SK-N-SH treated with all-trans-retinoic acid at 6 μM for 48 hours (cell line): ENCODE results near the gene CRELD1.
"Not testable (repeated sequence)": the region's sequence is repeated elsewhere in the genome, so short reads cannot be mapped to it uniquely, and the experiment has no call there.

Experiments
- ATAC-seq: fragments of 200-7000 bp; cut with Tn5 transposase; 3 replicates; pipeline ENCODE4 v1.9.1; 2020; ENCODE audit warnings: mild to moderate bottlenecking, moderate library complexity
- ARNTL ChIP-seq: fragments of 450-650 bp; formaldehyde crosslinking; IDR thresholded peaks from 2 replicates; pipeline ENCODE4 v1.5.0; 2020; ENCODE audit warnings: low read depth, mild to moderate bottlenecking, moderate library complexity, borderline replicate concordance
- BACH2 ChIP-seq: fragments of 250-450 bp; sonication (Bioruptor Pico); IDR thresholded peaks from 2 replicates; pipeline ENCODE4 v1.9.0; 2021; ENCODE audit warnings: mild to moderate bottlenecking, borderline replicate concordance
- CSDC2 ChIP-seq: fragments of 250-450 bp; sonication (Bioruptor Pico); IDR thresholded peaks from 2 replicates; pipeline ENCODE4 v1.5.0; 2020; ENCODE audit warnings: mild to moderate bottlenecking, moderate library complexity
- GLIS3 ChIP-seq: fragments of 250-450 bp; sonication (Bioruptor Pico); IDR thresholded peaks from 2 replicates; pipeline ENCODE4 v1.5.0; 2020; ENCODE audit warnings: mild to moderate bottlenecking, moderate library complexity
- OSR1 ChIP-seq: fragments of 250-450 bp; sonication (Bioruptor Pico); IDR thresholded peaks from 2 replicates; pipeline ENCODE4 v1.8.0; 2022; ENCODE audit warnings: moderate library complexity, mild to moderate bottlenecking, inconsistent platforms
- PPARA ChIP-seq: fragments of 250-450 bp; sonication (Bioruptor Pico); IDR thresholded peaks from 2 replicates; pipeline ENCODE4 v1.5.0; 2020; ENCODE audit warnings: mild to moderate bottlenecking, borderline replicate concordance
- RARB ChIP-seq: fragments of 250-450 bp; sonication (Bioruptor Pico); IDR thresholded peaks from 2 replicates; pipeline ENCODE4 v1.8.0; 2021; ENCODE audit warnings: mild to moderate bottlenecking, moderate library complexity
- SNAI2 ChIP-seq: fragments of 250-450 bp; sonication (Bioruptor Pico); IDR thresholded peaks from 2 replicates; pipeline ENCODE4 v1.5.0; 2020; ENCODE audit warnings: mild to moderate bottlenecking, moderate library complexity
- TCF4 ChIP-seq: fragments of 250-450 bp; sonication (Bioruptor Pico); IDR thresholded peaks from 2 replicates; pipeline ENCODE4 v1.8.0; 2021; ENCODE audit warnings: mild to moderate bottlenecking, moderate library complexity, borderline replicate concordance
- TOX ChIP-seq: fragments of 250-450 bp; sonication (Bioruptor Pico); IDR thresholded peaks from 2 replicates; pipeline ENCODE4 v1.8.0; 2021; ENCODE audit warnings: mild to moderate bottlenecking, moderate library complexity, borderline replicate concordance
- ZC3H10 ChIP-seq: fragments of 250-450 bp; sonication (Bioruptor Pico); IDR thresholded peaks from 2 replicates; pipeline ENCODE4 v1.5.1; 2021; ENCODE audit warnings: mild to moderate bottlenecking, moderate library complexity
- ZFP30 ChIP-seq: fragments of 450-650 bp; formaldehyde crosslinking; IDR thresholded peaks from 2 replicates; pipeline ENCODE4 v1.5.0; 2022; ENCODE audit warnings: mild to moderate bottlenecking, moderate library complexity
- ZNF8 ChIP-seq: fragments of 450-650 bp; formaldehyde crosslinking; IDR thresholded peaks from 2 replicates; pipeline ENCODE4 v1.5.0; 2020; ENCODE audit warnings: mild to moderate bottlenecking, moderate library complexity
- TF ChIP-seq, protein P1 (sequence below): fragments of 250-450 bp; sonication (Bioruptor Pico); IDR thresholded peaks from 2 replicates; pipeline ENCODE4 v1.8.0; 2020; ENCODE audit warnings: mild to moderate bottlenecking, moderate library complexity, borderline replicate concordance
- TF ChIP-seq, protein P2 (sequence below): fragments of 250-450 bp; sonication (Bioruptor Pico); IDR thresholded peaks from 2 replicates; pipeline ENCODE4 v1.8.0; 2021; ENCODE audit warnings: low read depth, mild to moderate bottlenecking, moderate library complexity, borderline replicate concordance
- TF ChIP-seq, protein P3 (sequence below): fragments of 250-450 bp; sonication (Bioruptor Pico); IDR thresholded peaks from 2 replicates; pipeline ENCODE4 v1.5.0; 2020; ENCODE audit warnings: mild to moderate bottlenecking, moderate library complexity
- TF ChIP-seq, protein P4 (sequence below): fragments of 250-450 bp; sonication (Bioruptor Pico); IDR thresholded peaks from 2 replicates; pipeline ENCODE4 v1.5.1; 2021; ENCODE audit warnings: mild to moderate bottlenecking, moderate library complexity

CRELD1 gene

DNA sequence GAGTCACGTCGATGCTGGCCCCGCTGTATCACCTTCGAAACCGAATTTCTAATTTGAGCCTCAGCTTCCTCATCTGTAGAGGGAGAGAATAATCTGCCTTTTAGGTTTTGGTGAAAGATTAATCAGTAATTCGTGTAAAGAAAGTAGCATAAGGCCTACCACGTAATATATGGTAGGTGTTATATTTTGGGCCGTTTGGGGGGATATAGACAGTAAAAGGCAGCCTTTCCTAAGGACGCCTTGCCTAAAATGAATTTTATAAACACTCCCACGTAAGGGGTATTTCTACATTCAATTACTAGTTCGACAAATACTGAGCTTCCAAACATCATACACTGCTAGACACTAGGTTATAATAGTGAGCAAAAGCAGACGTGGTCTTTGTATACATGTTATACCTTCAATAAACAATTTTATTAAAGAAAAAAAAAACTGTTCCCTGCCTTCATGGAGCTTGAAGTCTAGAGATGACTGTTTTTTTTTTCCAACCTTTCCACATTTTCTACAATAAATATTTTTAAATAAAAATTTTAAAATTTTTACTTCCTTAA is 42.5 kb upstream of the CRELD1 start (continued):
- TF ChIP-seq, protein P1, sequence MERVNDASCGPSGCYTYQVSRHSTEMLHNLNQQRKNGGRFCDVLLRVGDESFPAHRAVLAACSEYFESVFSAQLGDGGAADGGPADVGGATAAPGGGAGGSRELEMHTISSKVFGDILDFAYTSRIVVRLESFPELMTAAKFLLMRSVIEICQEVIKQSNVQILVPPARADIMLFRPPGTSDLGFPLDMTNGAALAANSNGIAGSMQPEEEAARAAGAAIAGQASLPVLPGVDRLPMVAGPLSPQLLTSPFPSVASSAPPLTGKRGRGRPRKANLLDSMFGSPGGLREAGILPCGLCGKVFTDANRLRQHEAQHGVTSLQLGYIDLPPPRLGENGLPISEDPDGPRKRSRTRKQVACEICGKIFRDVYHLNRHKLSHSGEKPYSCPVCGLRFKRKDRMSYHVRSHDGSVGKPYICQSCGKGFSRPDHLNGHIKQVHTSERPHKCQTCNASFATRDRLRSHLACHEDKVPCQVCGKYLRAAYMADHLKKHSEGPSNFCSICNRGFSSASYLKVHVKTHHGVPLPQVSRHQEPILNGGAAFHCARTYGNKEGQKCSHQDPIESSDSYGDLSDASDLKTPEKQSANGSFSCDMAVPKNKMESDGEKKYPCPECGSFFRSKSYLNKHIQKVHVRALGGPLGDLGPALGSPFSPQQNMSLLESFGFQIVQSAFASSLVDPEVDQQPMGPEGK (CRISPR knock-in tag) = no peak
- TF ChIP-seq BACH2 (CRISPR knock-in tag) = no peak
- TF ChIP-seq RARB (CRISPR knock-in tag) = no peak
- TF ChIP-seq, protein P2, sequence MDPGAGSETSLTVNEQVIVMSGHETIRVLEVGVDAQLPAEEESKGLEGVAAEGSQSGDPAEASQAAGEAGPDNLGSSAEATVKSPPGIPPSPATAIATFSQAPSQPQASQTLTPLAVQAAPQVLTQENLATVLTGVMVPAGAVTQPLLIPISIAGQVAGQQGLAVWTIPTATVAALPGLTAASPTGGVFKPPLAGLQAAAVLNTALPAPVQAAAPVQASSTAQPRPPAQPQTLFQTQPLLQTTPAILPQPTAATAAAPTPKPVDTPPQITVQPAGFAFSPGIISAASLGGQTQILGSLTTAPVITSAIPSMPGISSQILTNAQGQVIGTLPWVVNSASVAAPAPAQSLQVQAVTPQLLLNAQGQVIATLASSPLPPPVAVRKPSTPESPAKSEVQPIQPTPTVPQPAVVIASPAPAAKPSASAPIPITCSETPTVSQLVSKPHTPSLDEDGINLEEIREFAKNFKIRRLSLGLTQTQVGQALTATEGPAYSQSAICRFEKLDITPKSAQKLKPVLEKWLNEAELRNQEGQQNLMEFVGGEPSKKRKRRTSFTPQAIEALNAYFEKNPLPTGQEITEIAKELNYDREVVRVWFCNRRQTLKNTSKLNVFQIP (CRISPR knock-in tag) = no peak
- TF ChIP-seq OSR1 = no peak

DNA sequence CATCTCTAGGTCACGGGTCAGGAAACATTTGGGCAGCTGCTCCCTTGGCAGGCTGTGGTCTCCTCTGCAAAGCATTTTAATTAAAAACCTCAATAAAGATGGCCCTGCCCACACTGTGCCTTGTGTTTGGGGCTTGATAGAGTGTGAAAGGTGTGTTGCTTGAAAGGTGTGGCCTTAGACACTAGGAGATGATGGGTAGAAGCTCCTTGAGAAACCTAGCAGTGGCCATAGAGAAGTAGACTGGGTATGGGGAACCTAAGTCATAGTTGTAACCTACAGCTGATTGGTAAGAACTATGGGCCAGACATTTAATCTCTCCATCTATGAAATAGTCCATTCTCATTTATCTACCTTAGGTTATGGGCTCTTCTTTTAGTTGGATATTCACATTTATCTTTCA is 39.9 kb upstream of the CRELD1 start:
- TF ChIP-seq ZC3H10 = no peak
- TF ChIP-seq OSR1 = no peak
- TF ChIP-seq, protein P1 (CRISPR knock-in tag) = no peak
- TF ChIP-seq RARB (CRISPR knock-in tag) = no peak
- TF ChIP-seq, all 23 proteins: peak for 0
- ATAC-seq = no peak

DNA sequence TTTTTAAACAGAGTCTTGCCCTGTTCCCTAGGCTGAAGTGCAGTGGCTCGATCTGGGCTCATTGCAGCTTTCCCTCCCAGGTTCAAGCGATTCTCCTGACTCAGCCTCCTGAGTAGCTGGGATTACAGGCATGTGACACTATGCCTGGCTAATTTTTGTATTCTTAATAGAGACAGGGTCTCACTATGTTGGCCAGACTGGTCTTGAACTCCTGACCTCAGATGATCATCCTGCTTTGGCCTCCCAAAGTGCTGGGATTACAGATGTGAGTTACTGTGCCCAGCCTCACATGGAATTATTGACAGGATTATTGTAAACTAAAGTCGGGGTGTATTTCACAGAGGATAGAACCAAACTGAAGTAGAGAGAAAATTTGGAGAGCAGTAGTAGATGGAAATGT is 37.9 kb upstream of the CRELD1 start:
- ATAC-seq = not testable (repeated sequence)

DNA sequence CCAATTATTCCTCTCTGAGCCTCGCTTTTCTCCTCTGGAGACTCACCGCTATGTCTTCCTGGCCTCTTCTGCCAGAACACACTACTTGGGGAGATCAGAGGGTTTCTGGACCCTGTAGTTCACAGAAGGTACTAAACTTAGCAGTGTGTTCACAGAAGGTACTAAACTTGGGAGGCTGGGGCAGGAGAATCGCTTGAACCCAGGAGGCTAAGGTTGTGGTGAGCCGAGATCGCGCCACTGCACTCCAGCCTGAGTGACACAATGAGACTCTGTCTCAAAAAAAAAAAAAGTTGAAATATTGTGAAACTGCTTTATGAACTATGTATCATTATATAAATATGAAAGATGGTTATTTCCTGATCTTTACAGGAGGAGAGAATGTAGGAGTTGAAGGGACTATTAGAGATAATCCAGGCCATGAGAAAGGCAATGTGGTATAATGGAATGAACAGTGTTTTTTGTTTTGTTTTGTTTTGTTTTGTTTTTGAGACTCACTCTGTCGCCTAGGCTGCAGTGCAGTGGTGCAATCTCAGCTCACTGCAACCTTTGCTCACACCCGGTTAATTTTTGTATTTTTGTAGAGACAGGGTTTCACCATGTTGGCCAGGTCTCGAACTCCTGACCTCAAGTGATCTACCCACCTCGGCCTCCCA is 36.8 kb upstream of the CRELD1 start:
- ATAC-seq = not testable (repeated sequence)

DNA sequence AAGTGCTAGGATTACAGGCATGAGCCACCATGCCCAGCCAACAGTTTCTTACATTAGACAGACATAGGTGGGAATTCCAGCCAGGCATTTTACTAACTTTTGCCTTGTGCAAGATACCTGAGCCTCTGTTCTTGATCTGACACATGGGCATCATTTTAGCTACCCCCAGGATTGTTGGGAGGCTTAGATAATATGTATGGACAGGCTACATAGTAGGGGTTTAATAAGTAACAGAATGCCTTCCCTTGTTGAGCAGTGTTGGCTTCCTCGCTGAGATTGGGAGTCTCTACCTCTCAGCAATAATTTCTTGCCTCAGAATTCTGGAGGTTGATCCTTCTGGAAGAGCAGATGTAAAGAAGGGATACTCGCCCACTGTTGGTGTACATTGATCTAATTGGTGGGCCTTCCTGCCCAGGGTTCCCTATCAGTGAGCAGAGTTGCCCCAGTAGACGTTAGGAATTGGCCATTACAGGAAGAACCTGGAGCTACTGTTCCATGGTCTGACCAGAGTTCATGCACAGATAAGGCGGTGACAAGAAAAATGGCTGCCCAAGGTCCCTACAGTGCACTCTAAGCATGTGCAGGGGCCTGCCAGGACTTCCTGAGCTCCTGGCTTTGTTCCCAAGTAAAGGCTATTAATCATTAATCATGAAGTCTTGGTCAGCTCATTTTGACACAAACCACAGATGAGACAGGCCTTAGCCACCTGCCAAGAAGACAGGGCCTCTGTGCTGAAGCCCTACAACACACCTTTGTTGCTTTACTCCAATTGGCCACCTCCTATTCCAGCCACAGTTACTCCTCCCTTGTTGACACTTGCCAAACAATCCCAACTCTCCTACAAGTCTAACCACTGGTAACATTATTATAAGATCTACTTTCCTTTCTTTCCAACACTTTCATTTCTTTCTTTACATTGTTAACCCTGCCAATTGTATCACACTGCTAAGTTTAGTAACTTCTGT is 35.9 kb upstream of the CRELD1 start:
- ATAC-seq = peak; percentile 68
- TF ChIP-seq SNAI2 (CRISPR knock-in tag) (no peak), ZFP30 (CRISPR knock-in tag) (no peak), BACH2 (CRISPR knock-in tag) (no peak), ARNTL (CRISPR knock-in tag) (no peak), PPARA (CRISPR knock-in tag) (no peak), ZNF8 (no peak), TCF4 (CRISPR knock-in tag) (no peak), CSDC2 (no peak), OSR1 (no peak), TOX (CRISPR knock-in tag) (no peak), RARB (CRISPR knock-in tag) (no peak), GLIS3 (no peak)
- TF ChIP-seq, protein P3, sequence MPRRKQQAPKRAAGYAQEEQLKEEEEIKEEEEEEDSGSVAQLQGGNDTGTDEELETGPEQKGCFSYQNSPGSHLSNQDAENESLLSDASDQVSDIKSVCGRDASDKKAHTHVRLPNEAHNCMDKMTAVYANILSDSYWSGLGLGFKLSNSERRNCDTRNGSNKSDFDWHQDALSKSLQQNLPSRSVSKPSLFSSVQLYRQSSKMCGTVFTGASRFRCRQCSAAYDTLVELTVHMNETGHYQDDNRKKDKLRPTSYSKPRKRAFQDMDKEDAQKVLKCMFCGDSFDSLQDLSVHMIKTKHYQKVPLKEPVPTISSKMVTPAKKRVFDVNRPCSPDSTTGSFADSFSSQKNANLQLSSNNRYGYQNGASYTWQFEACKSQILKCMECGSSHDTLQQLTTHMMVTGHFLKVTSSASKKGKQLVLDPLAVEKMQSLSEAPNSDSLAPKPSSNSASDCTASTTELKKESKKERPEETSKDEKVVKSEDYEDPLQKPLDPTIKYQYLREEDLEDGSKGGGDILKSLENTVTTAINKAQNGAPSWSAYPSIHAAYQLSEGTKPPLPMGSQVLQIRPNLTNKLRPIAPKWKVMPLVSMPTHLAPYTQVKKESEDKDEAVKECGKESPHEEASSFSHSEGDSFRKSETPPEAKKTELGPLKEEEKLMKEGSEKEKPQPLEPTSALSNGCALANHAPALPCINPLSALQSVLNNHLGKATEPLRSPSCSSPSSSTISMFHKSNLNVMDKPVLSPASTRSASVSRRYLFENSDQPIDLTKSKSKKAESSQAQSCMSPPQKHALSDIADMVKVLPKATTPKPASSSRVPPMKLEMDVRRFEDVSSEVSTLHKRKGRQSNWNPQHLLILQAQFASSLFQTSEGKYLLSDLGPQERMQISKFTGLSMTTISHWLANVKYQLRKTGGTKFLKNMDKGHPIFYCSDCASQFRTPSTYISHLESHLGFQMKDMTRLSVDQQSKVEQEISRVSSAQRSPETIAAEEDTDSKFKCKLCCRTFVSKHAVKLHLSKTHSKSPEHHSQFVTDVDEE = no peak
- TF ChIP-seq, protein P1 (CRISPR knock-in tag) = no peak
- TF ChIP-seq, protein P2 (CRISPR knock-in tag) = no peak
- TF ChIP-seq, protein P4, sequence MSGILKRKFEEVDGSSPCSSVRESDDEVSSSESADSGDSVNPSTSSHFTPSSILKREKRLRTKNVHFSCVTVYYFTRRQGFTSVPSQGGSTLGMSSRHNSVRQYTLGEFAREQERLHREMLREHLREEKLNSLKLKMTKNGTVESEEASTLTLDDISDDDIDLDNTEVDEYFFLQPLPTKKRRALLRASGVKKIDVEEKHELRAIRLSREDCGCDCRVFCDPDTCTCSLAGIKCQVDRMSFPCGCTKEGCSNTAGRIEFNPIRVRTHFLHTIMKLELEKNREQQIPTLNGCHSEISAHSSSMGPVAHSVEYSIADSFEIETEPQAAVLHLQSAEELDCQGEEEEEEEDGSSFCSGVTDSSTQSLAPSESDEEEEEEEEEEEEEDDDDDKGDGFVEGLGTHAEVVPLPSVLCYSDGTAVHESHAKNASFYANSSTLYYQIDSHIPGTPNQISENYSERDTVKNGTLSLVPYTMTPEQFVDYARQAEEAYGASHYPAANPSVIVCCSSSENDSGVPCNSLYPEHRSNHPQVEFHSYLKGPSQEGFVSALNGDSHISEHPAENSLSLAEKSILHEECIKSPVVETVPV (CRISPR knock-in tag) = no peak
